SJSA1 (cell line): ENCODE data around the gene NEUROG1. TPM values are rescaled to one million over a fixed set of nuclear protein-coding genes. Genes with fewer than 3 reads are reported as not detected.

ENCODE experiments used
- DNase-seq, 2 experiments: peaks; one replicate each; pipeline ENCODE4 v3.0.0-alpha.2; 2015 to 2020; ENCODE audit warnings: low spot score in 2 of 2, low read depth in 1 of 2
- H3K27ac ChIP-seq: fragments of 250-450 bp; sonication (Bioruptor Pico); 2 replicates; pipeline ENCODE4 v1.5.1; 2020; ENCODE audit warnings: mild to moderate bottlenecking, moderate library complexity
- H3K27me3 ChIP-seq: fragments of 250-450 bp; sonication (Bioruptor Pico); replicated peaks from 2 replicates; pipeline ENCODE4 v1.5.1; 2020; ENCODE audit warnings: mild to moderate bottlenecking, moderate library complexity
- H3K36me3 ChIP-seq: fragments of 250-450 bp; sonication (Bioruptor Pico); 2 replicates; pipeline ENCODE4 v1.5.1; 2020; ENCODE audit warnings: mild to moderate bottlenecking
- H3K4me1 ChIP-seq: fragments of 250-450 bp; sonication (Bioruptor Pico); replicated peaks from 2 replicates; pipeline ENCODE4 v1.6.1; 2021; ENCODE audit warnings: mild to moderate bottlenecking
- H3K4me3 ChIP-seq: fragments of 250-450 bp; sonication (Bioruptor Pico); 2 replicates; pipeline ENCODE4 v1.5.1; 2020; ENCODE audit warnings: mild to moderate bottlenecking
- H3K9me3 ChIP-seq: fragments of 250-450 bp; sonication (Bioruptor Pico); replicated peaks from 2 replicates; pipeline ENCODE4 v1.5.1; 2020; ENCODE audit warnings: mild to moderate bottlenecking
- total RNA-seq: library from RNA; depleted of rRNA; stranded (reverse); fragments of >200 nt; shearing (Covaris generic); gene quantifications from 2 replicates; pipeline ENCODE4 v1.2.3, GENCODE V29; 2014

NEUROG1 gene
- total RNA-seq, 1 experiment from 2014 or later = not detected

GRCh38 chr5:135555530-135555929 is 19.8 kb upstream of the NEUROG1 start:
- Histone ChIP-seq H3K9me3 (no peaks in the 10 kb centered on the region), H3K4me3 (no peak overlapping the region), H3K4me1 (no peaks in the 10 kb centered on the region), H3K36me3 (no peaks in the 10 kb centered on the region), H3K27me3 (peaks cover 19% of the 10 kb centered on the region), H3K27ac (no peak overlapping the region)
- DNase-seq = no peak

DNA sequence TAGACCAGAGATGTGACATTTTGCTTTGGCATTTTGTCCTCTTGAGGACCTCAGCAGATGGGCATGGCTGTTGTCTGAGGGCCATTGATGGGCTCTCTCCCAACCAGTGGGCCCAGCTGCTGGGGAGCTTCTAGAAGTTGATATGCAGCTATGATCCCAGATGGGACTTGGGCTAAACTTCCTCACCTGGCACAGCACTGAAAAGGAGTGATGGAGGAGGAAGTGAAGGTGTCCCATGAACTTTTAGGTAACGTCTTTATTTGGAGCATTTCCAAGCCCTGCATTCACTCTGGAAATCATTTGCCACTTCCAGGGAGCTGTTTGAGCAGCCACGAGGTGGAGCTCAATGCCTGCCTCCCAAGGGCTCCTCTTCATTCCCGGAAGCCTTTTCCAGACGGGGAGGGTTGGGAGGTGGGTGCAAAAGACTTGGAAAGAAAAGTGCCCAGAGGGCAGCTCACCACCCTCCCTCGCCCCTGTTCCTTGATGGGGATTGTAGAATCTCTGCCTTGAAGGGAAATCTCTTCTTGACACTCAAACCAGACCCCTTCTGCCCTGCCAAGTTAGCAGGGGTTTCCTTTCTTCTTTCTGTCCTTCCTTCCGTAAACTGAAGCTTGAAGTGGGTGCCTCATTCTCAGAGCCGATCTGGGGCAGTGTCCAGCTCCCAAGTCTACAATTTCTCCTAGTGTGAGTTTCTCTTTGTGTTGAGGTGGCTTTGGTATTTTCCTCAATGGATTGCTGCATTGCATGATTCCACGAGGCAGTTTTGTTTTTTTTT is 18.1 kb upstream of the NEUROG1 start:
- DNase-seq = peak in 1 of 2 experiments; percentile 47
- no peaks in the 10 kb centered on the region for H3K9me3 ChIP-seq
- no peak overlapping the region for H3K27ac ChIP-seq
- peaks cover 24% of the 10 kb centered on the region for H3K27me3 ChIP-seq
- H3K4me1 ChIP-seq = no peaks in the 10 kb centered on the region
- H3K4me3 ChIP-seq = no peak overlapping the region
- no peaks in the 10 kb centered on the region for H3K36me3 ChIP-seq

DNA sequence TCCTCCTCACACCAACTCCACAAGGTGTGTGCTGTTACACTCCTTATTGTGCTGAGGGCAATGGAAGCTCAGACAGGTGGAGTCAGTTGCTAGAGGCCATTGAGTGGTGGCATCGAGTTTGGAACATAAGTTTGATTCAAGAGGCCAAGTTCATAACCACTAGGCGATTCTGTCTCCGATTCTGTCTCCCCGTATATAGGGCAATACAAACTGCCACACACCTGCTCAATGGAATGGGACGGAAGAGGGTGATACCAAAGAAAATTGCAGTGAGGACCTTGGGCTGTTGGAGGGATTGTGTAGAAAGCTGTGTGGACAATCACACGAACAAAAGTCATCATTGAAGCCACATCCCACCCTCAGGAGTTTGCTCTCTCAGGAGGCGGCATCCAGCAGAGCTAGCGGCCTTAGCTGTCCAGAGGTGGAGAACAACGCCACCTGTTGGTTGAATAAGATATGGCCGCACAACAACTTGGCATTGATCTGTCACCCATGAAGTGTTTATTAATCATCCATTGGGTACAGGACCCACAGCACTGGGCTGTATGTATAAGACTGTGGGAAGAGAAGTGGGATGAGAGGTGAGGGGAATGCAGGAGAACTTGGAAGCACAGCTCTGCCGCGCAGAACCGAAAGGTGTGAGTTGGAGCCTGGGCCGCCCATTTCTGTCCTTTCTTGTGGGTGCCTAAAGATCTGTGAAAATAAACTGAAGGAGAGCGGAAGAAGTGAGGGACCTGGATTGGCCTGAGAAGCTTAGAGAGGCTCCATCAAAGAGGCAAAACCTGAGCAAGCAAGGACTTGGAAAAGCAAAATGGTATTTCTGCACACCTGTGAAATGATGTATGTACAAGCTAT is 16.1 kb upstream of the NEUROG1 start:
- no peak overlapping the region for H3K4me3 ChIP-seq
- peaks cover 22% of the 10 kb centered on the region for H3K27me3 ChIP-seq
- no peaks in the 10 kb centered on the region for H3K4me1 ChIP-seq
- no peaks in the 10 kb centered on the region for H3K36me3 ChIP-seq
- DNase-seq = peak; percentile 59 to 83
- no peak overlapping the region for H3K27ac ChIP-seq
- no peaks in the 10 kb centered on the region for H3K9me3 ChIP-seq

DNA sequence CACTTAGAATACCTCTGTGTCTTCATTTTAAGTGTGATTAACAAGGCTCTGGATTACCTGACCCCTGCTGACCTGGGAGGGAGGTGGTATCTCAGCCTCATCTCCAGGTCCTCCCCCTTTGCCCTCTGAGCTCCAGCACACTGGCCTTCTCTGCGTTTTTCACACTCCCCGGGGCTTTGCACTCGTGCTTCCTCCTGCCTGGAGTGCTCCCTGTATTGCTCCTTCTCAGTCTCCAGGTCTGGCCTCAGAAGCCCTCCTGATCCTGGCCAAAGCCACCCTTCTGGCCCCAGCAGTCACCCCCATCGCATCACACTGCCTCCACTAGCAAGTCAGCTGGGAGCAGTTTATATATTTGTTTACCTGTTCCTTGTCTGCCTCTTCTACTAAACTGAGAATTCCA is 13.6 kb upstream of the NEUROG1 start:
- H3K27me3 ChIP-seq = peaks cover 25% of the 10 kb centered on the region

DNA sequence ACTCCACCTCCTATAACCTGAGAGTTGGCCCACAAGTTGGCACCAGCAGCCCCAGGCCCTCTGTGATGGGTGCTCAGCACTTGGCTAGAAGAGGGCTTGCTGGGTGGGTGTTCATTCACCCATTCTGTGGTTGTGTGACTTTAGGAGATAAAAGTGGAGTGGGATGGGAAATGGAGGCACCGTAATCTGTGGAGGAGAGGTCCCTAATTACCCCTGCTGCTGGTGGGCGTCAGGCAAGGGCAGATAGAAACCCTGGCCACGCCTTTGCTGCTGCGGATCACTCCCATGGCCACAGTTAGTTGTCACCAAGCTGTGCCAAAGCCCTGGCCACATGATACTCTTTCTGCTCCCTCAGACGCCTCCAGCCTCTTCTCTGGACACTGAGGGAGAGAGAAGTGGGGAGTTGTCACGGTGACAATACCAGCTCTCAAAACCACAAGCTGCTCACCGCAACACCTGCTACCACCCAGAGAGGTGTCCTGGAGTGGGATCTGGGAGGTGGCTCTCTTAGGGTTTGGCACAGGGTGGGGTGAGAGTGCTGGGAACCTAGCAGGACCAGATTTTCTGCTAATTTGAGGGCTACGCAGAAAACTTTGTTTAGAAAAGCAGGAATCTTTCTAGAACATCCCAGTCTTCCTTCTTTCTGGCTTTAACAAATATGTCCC is 12.0 kb upstream of the NEUROG1 start:
- Histone ChIP-seq H3K9me3 (0 out of 2 replicates have a peak, but pooled peaks cover 7% of the 10 kb centered on the region), H3K27ac (no peak overlapping the region), H3K4me3 (no peak overlapping the region), H3K27me3 (peaks cover 42% of the 10 kb centered on the region), H3K4me1 (peaks cover 11% of the 10 kb centered on the region), H3K36me3 (no peaks in the 10 kb centered on the region)
- DNase-seq = no peak

More for the DNA sequence above, 13.6 kb upstream of the NEUROG1 start:
- no peaks in the 10 kb centered on the region for H3K36me3 ChIP-seq
- DNase-seq = no peak
- H3K4me1 ChIP-seq = no peaks in the 10 kb centered on the region
- no peaks in the 10 kb centered on the region for H3K9me3 ChIP-seq
- no peak overlapping the region for H3K4me3 ChIP-seq
- H3K27ac ChIP-seq = no peak overlapping the region

DNA sequence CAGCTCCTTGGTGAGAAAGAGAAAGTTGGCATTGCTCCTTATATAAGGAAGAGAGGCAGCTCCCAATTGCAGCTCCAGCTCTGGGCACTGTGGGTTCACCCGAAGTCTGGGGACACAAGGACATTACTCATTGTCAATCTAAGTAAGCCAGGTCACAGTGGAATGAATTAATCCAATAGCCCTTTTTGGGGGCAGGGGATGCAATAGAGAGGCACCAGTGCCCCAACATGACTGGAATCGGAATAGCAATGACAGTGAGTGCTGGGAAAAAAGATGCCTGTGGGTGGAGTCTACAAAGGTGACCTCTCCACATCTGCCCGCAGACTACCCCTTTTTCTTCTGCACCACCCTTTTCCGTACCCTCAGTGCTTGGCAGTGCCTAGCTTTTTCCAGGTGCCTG is 11.1 kb upstream of the NEUROG1 start:
- Histone ChIP-seq H3K9me3 (0 out of 2 replicates have a peak, but pooled peaks cover 7% of the 10 kb centered on the region), H3K27me3 (peaks cover 48% of the 10 kb centered on the region), H3K4me1 (peaks cover 11% of the 10 kb centered on the region), H3K27ac (no peak overlapping the region), H3K4me3 (no peak overlapping the region), H3K36me3 (no peaks in the 10 kb centered on the region)
- DNase-seq = no peak

GRCh38 chr5:135546101-135546500 is 10.3 kb upstream of the NEUROG1 start:
- no peak overlapping the region for H3K4me3 ChIP-seq
- peaks cover 54% of the 10 kb centered on the region for H3K27me3 ChIP-seq
- DNase-seq = no peak
- 0 out of 2 replicates have a peak, but pooled peaks cover 7% of the 10 kb centered on the region for H3K9me3 ChIP-seq
- no peaks in the 10 kb centered on the region for H3K36me3 ChIP-seq
- no peak overlapping the region for H3K27ac ChIP-seq
- H3K4me1 ChIP-seq = peaks cover 11% of the 10 kb centered on the region

DNA sequence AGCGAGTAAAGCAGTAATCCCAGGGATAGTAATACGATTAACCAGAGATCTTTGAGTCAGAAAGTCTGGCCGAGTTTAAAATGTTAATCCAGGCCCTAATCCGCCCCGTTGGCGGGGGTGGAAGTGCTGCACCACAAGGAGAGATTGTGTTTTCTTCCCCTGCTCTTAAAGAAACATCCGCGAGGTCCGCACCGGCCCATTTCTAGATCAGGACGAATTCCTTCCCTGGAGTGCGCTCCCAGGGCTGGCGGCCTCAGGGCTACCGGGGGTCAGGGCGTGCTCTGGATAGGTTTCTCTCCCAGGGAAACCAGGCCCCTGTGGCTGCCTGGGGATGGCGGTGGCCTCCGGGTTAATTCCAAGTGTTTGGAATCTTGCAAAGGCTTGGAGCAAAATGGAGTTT is 9.3 kb upstream of the NEUROG1 start:
- peaks cover 63% of the 10 kb centered on the region for H3K27me3 ChIP-seq

DNA sequence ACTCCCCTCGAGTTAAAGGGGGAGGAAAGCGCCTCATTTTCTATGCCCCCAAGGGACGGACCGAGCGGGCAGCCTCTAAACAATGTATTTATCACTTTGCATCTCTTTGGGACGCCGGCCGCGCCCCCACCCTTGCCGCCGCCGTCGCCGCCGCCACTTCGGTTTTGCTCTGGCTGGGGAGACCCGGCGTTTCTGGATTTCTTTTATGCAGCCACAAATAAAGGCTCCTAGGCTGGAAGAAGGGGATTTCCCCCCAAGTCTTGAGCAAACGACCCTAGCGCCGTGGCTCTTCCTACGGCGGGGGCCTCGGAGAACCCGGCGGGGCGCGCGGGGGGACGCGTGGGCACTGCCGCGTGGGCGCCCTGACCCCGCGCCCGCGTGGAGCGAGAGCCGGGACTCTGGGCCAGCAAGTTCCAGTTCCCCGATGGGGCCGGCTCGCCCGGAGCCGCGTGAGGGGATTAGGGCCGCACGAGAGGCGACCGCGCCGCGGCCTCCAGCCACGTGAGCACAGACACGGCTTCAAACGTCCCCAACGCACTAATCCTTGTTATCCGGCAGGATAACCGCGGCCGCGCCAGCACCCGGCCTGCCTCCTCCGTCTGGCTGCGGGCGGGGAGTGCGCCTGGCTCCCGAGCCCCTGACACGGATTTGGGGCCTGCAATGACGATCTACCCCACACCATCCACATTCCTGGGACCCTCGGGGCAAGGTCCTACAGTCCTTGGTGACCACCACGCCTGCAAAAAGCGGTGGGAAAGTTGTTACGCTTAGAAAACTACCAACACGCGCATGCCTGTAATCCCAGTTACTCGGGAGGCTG is 7.9 kb upstream of the NEUROG1 start:
- Histone ChIP-seq H3K9me3 (0 out of 2 replicates have a peak, but pooled peaks cover 7% of the 10 kb centered on the region), H3K4me3 (peak overlapping the region; percentile 31), H3K27me3 (peaks cover 63% of the 10 kb centered on the region), H3K36me3 (no peaks in the 10 kb centered on the region), H3K27ac (no peak overlapping the region), H3K4me1 (peaks cover 11% of the 10 kb centered on the region)
- no peak for DNase-seq

More for the DNA sequence above, 9.3 kb upstream of the NEUROG1 start:
- Histone ChIP-seq H3K27ac (no peak overlapping the region), H3K4me3 (no peak overlapping the region), H3K36me3 (no peaks in the 10 kb centered on the region), H3K9me3 (0 out of 2 replicates have a peak, but pooled peaks cover 7% of the 10 kb centered on the region), H3K4me1 (peaks cover 11% of the 10 kb centered on the region)
- DNase-seq = no peak

DNA sequence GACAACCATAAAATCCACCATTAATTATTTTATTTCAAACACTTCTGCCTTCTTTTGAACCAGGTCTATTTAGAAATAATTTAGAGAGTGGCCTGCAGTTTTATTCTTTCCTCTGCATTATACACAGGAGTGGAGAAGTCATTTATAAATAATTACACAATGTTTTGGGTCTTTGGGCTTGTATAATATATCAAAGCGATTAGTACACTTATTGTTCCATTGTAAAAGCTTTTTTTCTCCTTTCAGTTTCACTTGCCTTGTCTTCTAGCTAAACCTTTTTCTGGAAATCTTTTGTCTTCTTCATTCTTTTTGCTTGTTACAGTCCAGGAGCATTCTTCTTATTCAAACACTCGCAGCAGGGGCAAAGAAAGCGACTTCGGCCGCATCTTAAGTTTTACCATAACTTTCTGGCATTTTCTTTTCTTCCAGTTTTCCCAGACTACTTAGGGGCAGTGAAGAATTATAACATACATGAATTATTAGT is 7.3 kb upstream of the NEUROG1 start:
- no peaks in the 10 kb centered on the region for H3K36me3 ChIP-seq
- peak overlapping the region; percentile 31 for H3K4me3 ChIP-seq
- 0 out of 2 replicates have a peak, but pooled peaks cover 7% of the 10 kb centered on the region for H3K9me3 ChIP-seq
- DNase-seq = peak in 1 of 2 experiments; percentile 45
- peaks cover 68% of the 10 kb centered on the region for H3K27me3 ChIP-seq
- H3K27ac ChIP-seq = no peak overlapping the region
- peaks cover 11% of the 10 kb centered on the region for H3K4me1 ChIP-seq

- Histone ChIP-seq H3K4me3 (no peak overlapping the region), H3K4me1 (peaks cover 11% of the 10 kb centered on the region), H3K27ac (no peak overlapping the region), H3K27me3 (peaks cover 78% of the 10 kb centered on the region), H3K9me3 (0 out of 2 replicates have a peak, but pooled peaks cover 7% of the 10 kb centered on the region), H3K36me3 (no peaks in the 10 kb centered on the region)
- DNase-seq = peak in 1 of 2 experiments; percentile 32
Observed at GRCh38 chr5:135541807-135542502, 6.2 kb upstream of the NEUROG1 start.

DNA sequence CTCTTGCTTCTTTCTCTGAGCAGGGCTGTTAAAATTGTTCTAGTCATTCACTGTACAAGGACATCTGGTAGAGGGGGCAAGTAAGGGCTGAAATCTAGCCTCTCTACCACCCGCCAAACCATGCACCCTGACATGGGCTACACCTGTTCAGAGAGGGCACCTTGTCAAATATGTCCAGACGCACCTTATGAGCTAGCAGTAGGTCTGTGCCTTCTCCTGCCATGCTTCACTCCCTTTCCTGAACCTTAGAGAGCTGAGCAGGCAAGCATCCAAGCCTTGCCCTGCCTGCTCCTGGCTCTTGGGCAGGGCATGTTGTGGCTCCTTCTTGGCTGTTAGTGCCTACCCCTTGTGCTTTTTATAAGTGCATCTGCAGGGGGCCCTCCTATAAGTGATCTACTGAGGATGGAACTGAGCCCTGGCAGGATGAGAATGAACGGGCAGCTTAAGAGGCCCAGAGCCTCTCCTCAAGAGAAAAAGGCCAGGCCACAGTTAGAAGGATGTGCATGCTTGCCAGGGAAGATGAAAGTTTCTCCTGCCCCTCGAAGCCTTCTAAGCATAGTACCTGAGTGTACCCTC is 3.8 kb upstream of the NEUROG1 start:
- H3K9me3 ChIP-seq = peaks cover 14% of the 10 kb centered on the region; the same call in 1 of the 2 replicates
- peak in 1 of 2 experiments; percentile 22 for DNase-seq
- H3K4me1 ChIP-seq = peaks cover 22% of the 10 kb centered on the region
- no peak overlapping the region for H3K27ac ChIP-seq
- H3K27me3 ChIP-seq = peaks cover 88% of the 10 kb centered on the region
- no peaks in the 10 kb centered on the region for H3K36me3 ChIP-seq
- H3K4me3 ChIP-seq = no peak overlapping the region
